DOHH2 (cell line): Measurements from ENCODE around the gene RRAS2.

ENCODE experiments used
- H3F3A ChIP-seq: fragments of 200-600 bp; sonication (generic), shearing (Covaris generic); 2 replicates; pipeline ENCODE4 v1.6.0; 2016; ENCODE audit warnings: antibody characterized with exemption, mild to moderate bottlenecking; ENCODE audit not compliant: control insufficient read depth, insufficient read depth
- H3K27ac ChIP-seq: fragments of 200-600 bp; sonication (generic); 2 replicates; pipeline ENCODE4 v1.5.1; 2014; ENCODE audit warnings: low read depth, mild to moderate bottlenecking, low read length, moderate library complexity
- H3K27me3 ChIP-seq: fragments of 200-600 bp; sonication (generic); 2 replicates; pipeline ENCODE4 v1.6.1; 2014; ENCODE audit warnings: mild to moderate bottlenecking, low read length, mixed read lengths; ENCODE audit not compliant: control insufficient read depth
- H3K36me3 ChIP-seq: fragments of 200-600 bp; sonication (generic); 2 replicates; pipeline ENCODE4 v1.6.1; 2014; ENCODE audit warnings: mild to moderate bottlenecking, low read length, moderate library complexity, mixed read lengths; ENCODE audit not compliant: control insufficient read depth
- H3K4me1 ChIP-seq: fragments of 200-600 bp; sonication (generic); 2 replicates; pipeline ENCODE4 v1.6.1; 2014; ENCODE audit warnings: mild to moderate bottlenecking, low read length, mixed read lengths; ENCODE audit not compliant: control insufficient read depth
- H3K4me2 ChIP-seq: fragments of 200-600 bp; sonication (generic); 2 replicates; pipeline ENCODE4 v1.6.0; 2014; ENCODE audit warnings: mild to moderate bottlenecking, low read length, moderate library complexity
- H3K4me3 ChIP-seq: fragments of 200-600 bp; sonication (generic); 2 replicates; pipeline ENCODE4 v1.5.1; 2014; ENCODE audit warnings: mild to moderate bottlenecking, low read length, mixed read lengths
- H3K79me2 ChIP-seq: fragments of 200-600 bp; sonication (generic); 2 replicates; pipeline ENCODE4 v1.6.1; 2014; ENCODE audit warnings: mild to moderate bottlenecking, low read length, mixed read lengths; ENCODE audit not compliant: control insufficient read depth
- H3K9me2 ChIP-seq: fragments of 200-600 bp; sonication (generic); replicated peaks from 2 replicates; pipeline ENCODE4 v1.6.1; 2014; ENCODE audit warnings: mild to moderate bottlenecking, low read length, mixed read lengths; ENCODE audit not compliant: control insufficient read depth
- H3K9me3 ChIP-seq: fragments of 200-600 bp; sonication (generic); 2 replicates; pipeline ENCODE4 v1.6.1; 2014; ENCODE audit warnings: antibody characterized with exemption, low read length, mixed read lengths; ENCODE audit not compliant: control insufficient read depth, insufficient read depth
- H4K20me1 ChIP-seq: fragments of 200-600 bp; sonication (generic); 2 replicates; pipeline ENCODE4 v1.6.0; 2014; ENCODE audit warnings: low read depth, mild to moderate bottlenecking, antibody characterized with exemption, low read length, moderate library complexity; ENCODE audit not compliant: control insufficient read depth, insufficient read depth
- EZH2phosphoT487 ChIP-seq: fragments of 200-600 bp; sonication (generic); IDR thresholded peaks from 2 replicates; pipeline ENCODE4 v1.6.1; 2017; ENCODE audit warnings: borderline replicate concordance, mild to moderate bottlenecking, antibody characterized with exemption, low read length, moderate library complexity, mixed read lengths
- TF ChIP-seq, protein P1 (sequence below): fragments of 200-600 bp; sonication (generic); IDR thresholded peaks from one replicate; pipeline ENCODE4 v1.5.1; 2014; ENCODE audit warnings: antibody characterized with exemption, mild to moderate bottlenecking, low read depth, low read length; ENCODE audit not compliant: poor library complexity, severe bottlenecking

Gene RRAS2

DNA sequence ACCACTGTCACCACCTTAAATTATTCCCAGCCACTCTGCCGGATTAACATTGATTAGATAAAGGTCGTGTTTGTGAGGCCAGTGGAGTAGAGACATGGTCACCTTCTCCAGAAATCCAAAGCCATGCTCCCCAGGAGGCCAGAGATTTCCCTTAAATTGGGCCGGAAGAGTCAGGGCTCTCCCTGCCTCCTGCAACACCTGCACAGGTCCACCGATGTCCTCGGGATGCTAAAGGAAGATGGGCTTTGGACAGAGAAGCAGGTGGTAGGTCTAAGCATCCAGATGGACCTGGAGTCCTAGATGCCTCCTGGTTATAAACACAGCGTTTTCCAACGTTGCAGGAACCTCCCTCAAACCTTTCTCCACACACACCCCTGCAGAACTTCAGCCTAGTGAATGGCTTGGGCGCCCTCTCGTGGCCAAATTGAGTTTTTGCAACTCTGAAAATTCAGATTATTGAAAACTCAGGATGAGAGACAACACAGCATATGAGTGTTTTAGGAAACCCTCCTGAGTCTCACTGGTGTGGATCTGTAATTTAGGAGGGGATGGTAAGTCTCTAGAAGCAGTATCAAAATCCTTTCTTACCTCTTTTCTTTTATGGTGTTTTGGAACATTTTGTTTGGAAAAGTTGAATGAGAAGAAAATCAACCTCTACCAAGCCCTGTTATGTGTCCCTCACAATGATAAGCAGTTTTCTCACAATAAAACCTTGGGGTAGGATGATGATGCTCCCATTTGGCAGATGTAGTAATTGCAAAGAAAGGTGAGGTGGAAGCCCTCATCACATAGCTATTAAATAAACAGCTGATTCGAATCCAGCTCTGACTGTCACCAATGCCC lies 109.6 kb downstream of the RRAS2 start:
- TF ChIP-seq EZH2phosphoT487: no peak
- TF ChIP-seq, protein P1, sequence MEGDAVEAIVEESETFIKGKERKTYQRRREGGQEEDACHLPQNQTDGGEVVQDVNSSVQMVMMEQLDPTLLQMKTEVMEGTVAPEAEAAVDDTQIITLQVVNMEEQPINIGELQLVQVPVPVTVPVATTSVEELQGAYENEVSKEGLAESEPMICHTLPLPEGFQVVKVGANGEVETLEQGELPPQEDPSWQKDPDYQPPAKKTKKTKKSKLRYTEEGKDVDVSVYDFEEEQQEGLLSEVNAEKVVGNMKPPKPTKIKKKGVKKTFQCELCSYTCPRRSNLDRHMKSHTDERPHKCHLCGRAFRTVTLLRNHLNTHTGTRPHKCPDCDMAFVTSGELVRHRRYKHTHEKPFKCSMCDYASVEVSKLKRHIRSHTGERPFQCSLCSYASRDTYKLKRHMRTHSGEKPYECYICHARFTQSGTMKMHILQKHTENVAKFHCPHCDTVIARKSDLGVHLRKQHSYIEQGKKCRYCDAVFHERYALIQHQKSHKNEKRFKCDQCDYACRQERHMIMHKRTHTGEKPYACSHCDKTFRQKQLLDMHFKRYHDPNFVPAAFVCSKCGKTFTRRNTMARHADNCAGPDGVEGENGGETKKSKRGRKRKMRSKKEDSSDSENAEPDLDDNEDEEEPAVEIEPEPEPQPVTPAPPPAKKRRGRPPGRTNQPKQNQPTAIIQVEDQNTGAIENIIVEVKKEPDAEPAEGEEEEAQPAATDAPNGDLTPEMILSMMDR: peak; percentile 91
- H3K36me3 ChIP-seq: no peaks in the 10 kb centered on the region
- no peaks in the 10 kb centered on the region for H3K4me1 ChIP-seq
- H4K20me1 ChIP-seq: no peaks in the 10 kb centered on the region
- H3K27ac ChIP-seq: no peak overlapping the region
- no peaks in the 10 kb centered on the region for H3F3A ChIP-seq
- peaks cover 20% of the 10 kb centered on the region; the same call in 1 of the 2 replicates for H3K27me3 ChIP-seq
- H3K79me2 ChIP-seq: no peaks in the 10 kb centered on the region
- no peaks in the 10 kb centered on the region for H3K9me2 ChIP-seq
- H3K4me3 ChIP-seq: no peak overlapping the region
- H3K4me2 ChIP-seq: no peak overlapping the region
- H3K9me3 ChIP-seq: no peaks in the 10 kb centered on the region

DNA sequence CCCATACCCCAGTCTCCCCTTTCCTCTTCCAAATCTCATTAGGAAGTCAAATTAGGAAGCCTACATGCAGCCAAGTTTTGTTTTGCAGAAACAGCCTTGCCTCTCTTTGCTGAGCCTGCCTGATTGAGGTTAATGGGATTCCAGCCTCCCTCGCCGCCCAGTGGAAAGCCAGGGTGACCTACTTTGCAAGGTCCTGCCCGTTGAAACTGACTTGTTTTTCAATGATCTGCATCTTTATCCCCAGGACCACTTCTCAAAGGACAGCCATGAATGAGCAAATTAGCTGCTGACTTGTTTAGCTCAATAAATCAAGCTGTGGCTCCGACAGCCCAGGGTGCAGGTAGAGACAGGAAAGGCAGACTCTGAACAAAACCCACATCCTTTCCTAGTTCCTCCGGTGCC lies 110.4 kb downstream of the RRAS2 start:
- TF ChIP-seq, protein P1: no peak
- TF ChIP-seq EZH2phosphoT487: no peak
- no peaks in the 10 kb centered on the region for H3K9me3 ChIP-seq
- peaks cover 19% of the 10 kb centered on the region; the same call in 1 of the 2 replicates for H3K27me3 ChIP-seq
- H3K79me2 ChIP-seq: no peaks in the 10 kb centered on the region
- no peak overlapping the region for H3K27ac ChIP-seq
- no peak overlapping the region for H3K4me3 ChIP-seq
- no peaks in the 10 kb centered on the region for H4K20me1 ChIP-seq
- no peak overlapping the region for H3K4me2 ChIP-seq
- H3F3A ChIP-seq: no peaks in the 10 kb centered on the region
- H3K4me1 ChIP-seq: no peaks in the 10 kb centered on the region
- no peaks in the 10 kb centered on the region for H3K9me2 ChIP-seq
- H3K36me3 ChIP-seq: no peaks in the 10 kb centered on the region

DNA sequence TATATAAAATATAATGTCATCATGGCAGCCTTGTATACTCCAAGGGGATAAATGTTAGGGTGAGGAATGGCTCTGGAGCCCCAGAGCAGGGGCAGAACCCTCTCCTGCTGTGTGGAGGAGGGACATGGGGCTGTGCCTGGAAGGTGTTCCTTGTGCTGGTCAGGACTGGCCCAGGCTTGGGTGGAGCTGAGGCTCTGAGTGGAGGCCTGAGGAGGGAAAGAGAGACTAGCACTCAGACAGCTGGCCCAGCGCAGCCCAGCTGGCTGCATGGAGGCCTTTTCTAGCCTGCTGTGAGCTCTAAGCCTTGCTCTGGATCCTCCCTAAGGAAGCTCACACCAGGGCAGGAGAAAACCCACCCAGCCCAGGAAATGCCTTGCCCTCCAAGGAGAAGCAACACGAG lies 113.5 kb downstream of the RRAS2 start:
- TF ChIP-seq, protein P1: no peak
- no peak for TF ChIP-seq EZH2phosphoT487
- Histone ChIP-seq H3K79me2 (no peaks in the 10 kb centered on the region), H3K27ac (no peak overlapping the region), H3F3A (no peaks in the 10 kb centered on the region), H4K20me1 (no peaks in the 10 kb centered on the region), H3K4me1 (no peaks in the 10 kb centered on the region), H3K27me3 (peaks cover 17% of the 10 kb centered on the region; the same call in 1 of the 2 replicates), H3K4me2 (no peak overlapping the region), H3K9me3 (no peaks in the 10 kb centered on the region), H3K4me3 (no peak overlapping the region), H3K9me2 (no peaks in the 10 kb centered on the region), H3K36me3 (no peaks in the 10 kb centered on the region)
